ENCODE measurements around the gene KIF26A.

DNA sequence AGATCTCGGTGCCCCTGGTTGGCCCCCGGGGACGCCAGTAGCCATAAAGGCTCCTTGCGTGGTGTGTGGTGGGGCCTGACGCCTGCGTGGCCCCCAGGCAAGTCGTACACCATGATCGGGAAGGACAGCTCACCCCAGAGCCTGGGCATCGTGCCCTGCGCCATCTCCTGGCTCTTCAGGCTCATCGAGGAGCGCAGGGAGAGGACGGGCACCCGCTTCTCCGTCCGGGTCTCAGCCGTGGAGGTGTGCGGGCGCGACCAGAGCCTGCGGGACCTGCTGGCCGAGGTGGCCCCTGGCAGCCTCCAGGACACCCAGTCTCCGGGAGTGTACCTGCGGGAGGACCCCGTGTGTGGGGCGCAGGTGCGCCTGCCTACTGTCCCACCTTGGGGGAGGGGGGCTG, 34.5 kb downstream of the KIF26A start:
- TF ChIP-seq, protein P1, sequence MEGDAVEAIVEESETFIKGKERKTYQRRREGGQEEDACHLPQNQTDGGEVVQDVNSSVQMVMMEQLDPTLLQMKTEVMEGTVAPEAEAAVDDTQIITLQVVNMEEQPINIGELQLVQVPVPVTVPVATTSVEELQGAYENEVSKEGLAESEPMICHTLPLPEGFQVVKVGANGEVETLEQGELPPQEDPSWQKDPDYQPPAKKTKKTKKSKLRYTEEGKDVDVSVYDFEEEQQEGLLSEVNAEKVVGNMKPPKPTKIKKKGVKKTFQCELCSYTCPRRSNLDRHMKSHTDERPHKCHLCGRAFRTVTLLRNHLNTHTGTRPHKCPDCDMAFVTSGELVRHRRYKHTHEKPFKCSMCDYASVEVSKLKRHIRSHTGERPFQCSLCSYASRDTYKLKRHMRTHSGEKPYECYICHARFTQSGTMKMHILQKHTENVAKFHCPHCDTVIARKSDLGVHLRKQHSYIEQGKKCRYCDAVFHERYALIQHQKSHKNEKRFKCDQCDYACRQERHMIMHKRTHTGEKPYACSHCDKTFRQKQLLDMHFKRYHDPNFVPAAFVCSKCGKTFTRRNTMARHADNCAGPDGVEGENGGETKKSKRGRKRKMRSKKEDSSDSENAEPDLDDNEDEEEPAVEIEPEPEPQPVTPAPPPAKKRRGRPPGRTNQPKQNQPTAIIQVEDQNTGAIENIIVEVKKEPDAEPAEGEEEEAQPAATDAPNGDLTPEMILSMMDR (IDR thresholded peaks at IDR 0.05; ENCODE audit: insufficient read depth, low read length, poor library complexity, severe bottlenecking), result no peak
- TF ChIP-seq EZH2phosphoT487 (conservative IDR thresholded peaks at IDR 0.05; ENCODE audit: low read length), result no peak
